OCI-M2 (cell line): ENCODE measurements around the gene CCN6.
"Not testable (repeated sequence)": the region's sequence is repeated elsewhere in the genome, so short reads cannot be mapped to it uniquely, and the experiment has no call there.

Source experiments
- DNase-seq: peaks from one replicate; lab custom pipeline; 2025; ENCODE audit not compliant: unreplicated experiment; lab: John Stamatoyannopoulos, UW

Gene CCN6

DNA sequence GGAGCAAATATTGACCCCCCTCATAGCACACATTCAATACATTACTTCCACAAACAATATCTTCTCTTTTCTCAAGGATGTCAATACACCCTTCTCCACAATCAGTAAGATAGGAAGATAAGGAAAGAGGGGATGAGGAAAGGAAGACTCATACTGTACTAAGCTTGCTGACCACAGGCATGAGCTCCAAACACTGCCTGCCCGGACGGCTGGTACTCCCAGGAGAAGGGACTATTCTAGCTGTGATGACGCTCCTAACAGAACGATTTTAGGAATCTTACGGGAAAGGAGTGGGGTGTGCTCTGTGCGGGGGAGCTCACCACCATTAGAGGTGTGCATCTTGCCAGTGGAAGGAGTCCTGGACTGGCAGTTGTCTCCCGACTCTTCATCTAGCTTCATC lies 3.9 kb upstream of the CCN6 start:
- no peak for DNase-seq

DNA sequence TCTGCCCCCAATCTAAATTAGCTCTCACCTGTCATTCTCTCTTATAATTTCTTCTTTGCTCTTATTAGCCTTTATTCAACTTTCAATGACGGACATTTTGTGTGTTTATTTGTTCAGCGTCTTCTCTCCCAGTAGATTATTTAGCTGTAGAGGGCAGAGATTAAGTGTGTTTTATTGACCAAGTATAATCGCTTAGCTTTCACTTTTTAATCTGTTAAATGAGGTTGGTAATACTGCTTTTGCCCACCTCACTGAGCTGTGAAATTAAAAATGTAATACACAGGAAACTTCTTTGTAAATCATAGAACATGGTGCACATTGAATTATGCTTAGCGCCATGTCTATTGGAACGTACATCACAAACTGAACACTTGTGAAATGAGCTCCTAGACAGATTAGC lies 3.5 kb upstream of the CCN6 start:
- DNase-seq, result no peak

DNA sequence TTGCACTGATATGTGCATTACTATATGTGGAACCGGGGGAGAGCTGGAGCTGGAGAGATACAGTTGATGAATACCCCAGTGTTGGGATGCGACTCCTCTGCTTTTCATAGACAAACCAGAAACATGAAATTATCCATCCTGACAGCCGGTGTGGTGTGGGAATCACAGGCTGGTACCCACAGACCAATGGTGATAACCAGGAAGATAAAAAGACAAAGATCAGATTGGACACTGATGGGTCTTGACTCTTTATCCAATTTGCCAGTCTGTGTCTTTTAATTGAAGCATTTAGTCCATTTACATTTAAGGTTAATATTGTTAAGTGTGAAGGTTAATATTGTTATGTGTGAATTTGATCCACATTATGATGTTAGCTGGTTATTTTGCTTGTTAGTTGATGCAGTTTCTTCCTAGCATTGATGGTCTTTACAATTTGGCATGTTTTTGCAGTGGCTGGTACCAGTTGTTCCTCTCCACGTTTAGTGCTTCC lies 2.6 kb upstream of the CCN6 start:
- not testable (repeated sequence) for DNase-seq

DNA sequence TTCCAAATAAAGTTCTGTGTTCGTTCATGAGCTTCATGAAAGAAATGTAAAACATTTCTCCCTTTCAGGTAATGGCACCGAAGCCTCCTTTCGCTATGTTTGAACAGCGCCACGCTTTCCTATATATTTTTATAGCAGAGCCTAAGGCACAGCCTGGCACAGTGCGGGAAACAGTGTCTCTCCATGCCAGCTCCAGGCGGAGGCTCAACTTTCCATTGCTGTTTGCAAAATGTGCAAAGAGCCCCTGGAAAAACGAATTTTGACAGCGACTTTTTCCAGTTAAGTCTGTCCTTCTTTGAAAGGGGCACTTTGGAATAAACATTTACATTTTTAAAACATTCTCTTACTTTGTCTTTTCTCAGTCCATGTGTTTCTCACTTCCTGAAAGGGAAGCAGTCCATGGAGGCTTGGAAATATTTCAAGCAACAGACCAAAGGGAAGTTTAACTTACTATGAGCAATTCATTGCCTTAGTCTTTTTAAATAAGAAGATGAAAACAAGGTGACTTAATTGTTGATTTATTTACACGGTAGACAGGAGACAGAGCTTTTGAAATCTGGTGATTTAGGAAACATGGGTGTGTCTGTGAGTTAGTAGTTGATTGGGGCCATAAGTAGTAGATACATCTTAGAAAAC lies 769 bp downstream of the CCN6 start:
- no peak for DNase-seq

DNA sequence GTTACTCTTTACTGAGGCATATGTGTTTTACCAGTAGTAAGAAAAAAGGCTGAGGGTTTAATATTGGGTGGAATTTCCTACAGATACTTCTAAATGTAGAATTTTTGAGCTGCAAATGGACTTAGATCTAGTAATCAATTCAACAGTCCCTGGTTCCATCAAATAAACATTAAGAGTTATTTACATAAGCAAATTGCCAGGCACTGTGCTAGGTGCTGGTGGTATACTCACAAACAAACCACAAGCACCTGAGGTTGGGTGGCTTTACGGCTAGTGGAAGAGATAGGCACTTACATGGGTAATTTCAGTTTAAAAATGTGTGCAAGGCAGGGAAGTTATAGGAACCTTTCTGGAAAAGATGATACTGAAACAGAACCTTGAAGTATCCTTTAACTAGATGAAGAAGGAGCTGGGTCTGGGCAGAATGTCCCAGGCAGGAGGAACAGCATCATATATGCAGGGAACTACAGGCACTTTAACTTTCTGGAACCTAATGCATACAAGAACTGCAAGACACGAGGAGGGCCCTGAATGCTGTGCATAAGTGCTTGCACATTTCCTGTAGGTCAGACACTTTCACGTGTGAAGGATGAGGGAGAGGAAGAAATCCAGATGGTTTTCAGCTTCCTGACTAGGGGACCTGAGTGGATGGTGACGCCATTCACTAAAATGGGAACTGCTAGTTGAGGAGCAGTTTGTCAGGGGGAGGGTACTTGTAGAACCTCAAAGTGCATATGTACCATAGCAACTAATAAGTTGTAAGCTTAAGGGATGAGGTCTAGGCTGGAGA lies 4.5 kb downstream of the CCN6 start:
- no peak for DNase-seq

DNA sequence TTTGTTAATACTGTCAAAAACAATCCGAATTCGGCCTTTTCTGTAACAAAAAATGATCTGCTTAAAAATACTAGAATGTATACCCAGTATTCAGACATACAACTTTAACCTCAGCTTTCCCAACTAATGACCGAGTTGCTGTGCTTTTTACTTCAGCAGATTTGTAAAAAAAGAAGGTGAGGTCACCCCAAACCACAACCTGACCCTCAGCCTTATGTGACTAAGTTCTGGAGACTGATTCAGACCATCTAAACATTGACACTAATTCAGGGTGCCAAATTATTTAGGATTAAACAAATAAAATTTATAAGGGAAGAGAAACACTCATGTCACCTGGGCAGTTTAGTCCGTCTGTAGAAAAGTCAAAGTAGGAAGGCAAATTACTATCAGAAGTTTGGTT lies 7.7 kb downstream of the CCN6 start:
- DNase-seq, result no peak

DNA sequence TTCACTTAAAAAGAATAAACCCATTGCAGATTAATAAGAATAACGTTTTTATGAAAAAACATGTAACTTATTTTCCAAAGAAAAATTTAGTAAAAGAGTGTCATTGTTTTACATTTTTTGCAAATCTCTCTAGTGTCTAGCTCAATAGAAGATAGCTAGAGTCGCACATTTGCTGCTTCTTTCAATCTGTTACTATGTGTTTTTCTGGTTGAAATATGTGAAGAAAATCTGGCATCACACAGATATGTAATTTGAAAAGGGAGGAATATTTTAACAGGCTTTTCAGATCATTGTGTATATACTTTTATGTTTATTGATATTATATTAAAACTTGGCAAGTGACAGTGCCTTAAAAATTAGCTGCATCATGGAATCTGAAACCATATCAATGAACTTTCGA lies 9.1 kb downstream of the CCN6 start:
- DNase-seq, result no peak

DNA sequence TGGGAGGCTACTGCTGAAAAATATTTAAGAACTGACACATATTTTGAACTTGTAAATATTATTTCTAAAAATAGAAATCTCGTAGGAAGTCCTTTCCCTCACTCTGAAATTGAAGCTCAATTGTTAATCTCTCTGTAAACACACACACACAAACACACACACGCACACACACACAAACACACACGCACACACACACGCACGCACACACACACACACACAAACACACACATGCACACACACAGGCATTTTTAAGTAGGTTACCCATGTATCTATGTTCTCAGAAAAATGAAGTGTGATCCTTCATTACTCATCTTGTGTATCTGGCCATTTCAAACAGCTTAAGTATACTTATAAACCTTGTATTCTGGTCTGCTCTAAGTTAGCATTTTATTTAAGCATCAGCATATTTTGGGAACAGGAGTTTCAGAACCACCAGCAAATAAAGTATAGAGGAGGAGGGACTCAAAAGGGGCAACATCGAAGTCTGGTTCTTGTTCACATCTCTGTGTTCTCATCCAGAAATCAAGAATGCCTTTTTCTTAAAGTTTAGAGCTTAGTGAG lies 11.6 kb downstream of the CCN6 start:
- DNase-seq, result no peak

DNA sequence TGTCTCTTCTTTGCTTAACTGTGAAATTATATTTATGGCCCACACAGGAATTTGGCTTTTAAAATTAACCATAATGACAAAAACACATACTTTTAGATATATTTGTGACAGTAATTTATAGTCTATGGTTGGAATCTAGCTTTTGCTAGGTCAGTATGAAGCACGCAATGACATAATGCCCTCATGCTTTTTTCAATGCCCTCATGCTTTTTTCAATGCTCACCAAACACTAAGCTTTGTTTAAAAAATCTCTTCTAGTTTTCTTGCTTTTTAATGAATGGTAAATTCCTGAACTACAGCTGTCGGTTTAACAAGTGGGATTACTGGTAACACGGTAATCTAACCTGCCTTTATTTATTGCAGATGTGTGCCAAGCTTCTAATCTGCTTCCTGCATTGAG lies 12.7 kb downstream of the CCN6 start:
- DNase-seq, result no peak

DNA sequence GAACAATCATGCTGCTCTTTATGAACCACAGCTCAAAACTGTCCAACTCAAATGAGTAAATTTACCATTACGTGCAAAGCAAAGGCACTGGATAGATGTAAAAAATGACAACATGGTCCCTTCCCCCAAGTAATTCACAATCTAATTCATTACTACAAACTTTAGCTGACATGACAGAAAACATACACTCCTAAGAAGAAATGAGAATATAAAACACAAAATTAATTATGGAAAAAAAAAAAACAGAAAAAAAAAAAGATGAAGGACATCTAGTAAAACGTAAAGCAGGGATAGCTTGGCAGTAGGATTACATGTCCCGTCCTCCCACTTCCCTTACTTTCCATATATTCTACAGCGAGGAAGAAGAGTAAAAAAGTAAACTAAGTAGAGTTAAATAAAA lies 27.7 kb downstream of the CCN6 start:
- DNase-seq, result no peak

DNA sequence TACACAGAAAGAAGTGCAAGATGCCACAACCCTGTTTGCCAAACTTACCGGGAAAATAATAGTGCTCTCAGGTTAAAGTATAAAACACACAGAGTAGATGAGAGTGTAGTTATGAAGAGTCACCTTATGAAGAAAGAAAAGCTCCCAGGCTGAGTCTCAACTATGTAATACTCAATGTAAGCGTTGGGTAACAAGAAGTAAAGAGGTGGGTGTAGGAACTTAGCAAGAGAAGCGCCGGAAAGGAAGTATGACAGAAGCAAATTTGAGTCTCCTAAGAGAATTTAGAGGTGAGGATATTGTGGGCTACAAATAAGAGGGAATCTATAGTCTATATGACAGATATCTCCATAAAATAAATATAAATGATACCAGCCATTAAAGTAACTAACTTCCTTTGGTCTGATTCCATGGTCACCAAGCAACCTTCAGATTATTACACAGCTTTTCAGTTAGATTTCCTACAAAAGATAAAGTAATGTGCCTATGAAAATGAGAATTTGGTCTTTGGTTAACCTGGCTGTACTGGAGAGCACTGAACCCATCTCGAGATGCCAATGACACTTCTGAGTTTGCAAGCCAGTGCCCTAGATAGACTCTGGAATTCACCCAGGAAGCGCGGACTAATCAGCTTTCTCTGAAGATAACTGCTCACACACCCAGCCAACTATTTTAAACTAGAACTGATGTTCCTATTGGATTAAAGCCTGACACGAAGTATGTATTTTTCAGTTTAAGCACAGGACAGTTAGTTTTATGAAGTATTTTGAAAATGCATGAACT lies 31.6 kb downstream of the CCN6 start:
- no peak for DNase-seq

DNA sequence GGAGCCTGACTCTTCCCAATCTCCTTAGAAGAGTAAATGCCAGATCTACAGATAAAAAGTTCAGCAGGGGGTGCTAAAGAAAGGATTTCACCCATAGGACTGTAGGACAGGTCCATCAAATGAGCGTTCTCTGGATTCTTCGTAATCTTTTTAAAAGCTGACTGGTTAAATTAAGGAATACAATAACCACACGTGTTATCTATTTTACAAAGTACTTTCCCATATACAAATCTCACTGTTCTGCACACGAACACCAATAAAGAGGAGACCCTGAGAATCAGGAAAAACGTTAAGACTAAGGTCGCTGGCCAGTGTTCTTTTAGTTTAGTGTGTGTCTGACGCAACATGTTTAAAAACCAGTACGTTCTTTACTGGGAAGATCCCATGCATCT lies 32.8 kb downstream of the CCN6 start:
- DNase-seq, result no peak

DNA sequence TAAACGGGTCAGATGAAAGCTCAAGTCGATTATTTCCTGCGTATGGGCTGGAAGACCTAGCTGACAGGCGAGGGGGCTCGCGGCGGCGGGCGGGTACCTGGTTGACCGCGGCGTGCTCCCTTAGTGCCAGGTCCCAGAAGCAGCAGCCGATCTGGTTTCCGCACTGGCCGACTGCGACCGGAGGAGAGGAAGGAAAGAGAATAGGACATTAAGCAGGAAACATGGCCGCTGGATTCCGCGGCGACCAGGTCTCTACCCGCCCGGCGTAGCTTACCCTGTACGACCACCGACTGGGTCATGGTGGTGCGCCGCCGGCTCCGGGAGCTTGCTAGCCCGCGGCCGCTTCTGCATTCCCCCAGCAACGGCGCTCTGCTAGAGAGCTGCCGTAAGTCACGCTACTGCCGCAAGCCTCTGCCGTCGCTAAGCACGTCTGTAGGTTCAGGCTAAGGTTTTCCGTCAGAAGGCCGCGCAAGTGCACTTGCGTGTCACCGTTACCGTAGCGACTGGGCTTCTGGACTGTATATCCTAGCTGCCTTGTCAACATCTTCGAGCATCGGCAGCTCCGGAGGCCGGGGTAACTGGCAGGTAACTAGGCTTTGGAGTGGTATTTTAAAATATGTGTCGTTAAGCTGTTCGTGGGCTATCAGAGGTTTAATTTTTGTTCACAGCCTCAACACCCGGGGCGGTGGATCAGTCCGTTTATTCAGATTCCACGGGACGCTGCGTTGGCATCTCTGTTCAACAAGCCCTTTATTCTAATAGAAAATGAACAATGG lies 33.4 kb downstream of the CCN6 start, which contains the start of the genes FAM229B and TUBE1:
TSS of gene FAM229B (plus strand) at position 456 of the 776 bp plus-strand sequence. CDS start 11,693 bp downstream, outside the sequence.
TSS of gene TUBE1 (minus strand) at position 347 of the 776 bp plus-strand sequence. CDS start at position 299, 48 bp downstream.
- peak; percentile 84 for DNase-seq

DNA sequence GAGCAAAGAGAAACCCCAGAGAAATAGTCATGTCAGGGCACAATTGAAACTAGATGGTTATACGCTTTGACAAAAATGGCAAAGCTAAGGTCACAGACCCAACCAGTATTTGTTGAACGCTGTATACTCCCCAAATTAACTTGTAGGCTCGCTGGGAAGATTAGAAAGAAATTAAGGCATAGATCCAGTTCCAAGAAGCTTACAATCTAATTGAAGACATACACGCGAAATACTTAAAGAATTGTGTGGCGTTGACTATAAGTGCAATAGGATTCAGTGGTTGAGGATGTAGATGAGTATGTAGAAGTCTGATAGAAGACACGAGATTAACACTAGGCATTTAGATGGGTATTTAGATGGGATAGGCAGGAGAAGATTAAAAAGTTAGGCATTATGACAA lies 34.0 kb downstream of the CCN6 start:
- DNase-seq, result no peak

DNA sequence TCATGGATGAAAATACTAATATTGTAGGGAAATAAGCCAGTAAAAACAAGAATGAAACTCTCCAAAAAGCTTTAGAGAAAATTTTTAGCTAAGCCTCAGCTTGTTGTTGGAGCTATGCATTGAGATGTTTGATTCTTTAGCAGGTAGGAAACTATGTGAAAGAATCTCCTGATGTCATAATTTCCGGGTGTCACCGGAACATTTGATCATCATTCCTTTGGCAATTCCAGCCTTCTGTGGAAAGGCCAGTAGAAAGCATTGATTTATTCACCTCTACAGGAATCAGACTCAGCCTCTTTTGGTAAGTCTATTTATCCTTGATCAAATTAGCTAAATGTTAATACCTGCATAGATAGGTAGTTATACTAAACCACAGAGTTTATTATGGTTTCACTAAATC lies 43.0 kb downstream of the CCN6 start:
- DNase-seq, result no peak

DNA sequence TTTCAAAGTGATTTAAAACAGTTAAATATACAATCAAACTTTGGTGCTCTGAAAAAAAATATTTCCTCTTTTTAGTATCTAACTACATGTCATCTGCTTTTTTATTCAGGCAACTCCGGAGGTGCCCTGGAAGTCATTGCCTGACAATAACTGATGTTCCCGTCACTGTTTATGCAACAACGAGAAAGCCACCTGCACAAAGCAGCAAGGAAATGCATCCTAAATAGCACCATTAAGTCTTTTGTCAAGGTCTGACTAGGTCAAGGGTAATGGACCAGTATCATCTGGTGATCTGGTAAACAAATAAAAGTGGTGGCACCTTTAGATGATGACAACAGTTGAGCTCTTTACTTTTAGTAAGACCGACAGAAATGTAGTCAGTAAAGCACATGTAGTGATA lies 46.7 kb downstream of the CCN6 start:
- no peak for DNase-seq

DNA sequence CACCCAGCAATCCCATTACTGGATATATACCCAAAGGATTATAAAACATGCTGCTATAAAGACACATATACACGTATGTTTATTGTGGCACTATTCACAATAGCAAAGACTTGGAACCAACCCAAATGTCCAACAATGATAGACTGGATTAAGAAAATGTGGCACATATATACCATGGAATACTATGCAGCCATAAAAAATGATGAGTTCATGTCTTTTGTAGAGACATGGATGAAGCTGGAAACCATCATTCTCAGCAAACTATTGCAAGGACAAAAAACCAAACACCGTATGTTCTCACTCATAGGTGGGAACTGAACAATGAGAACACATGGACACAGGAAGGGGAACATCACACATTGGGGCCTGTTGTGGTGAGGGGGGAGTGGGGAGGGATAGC lies 52.1 kb downstream of the CCN6 start:
- DNase-seq, result not testable (repeated sequence)

DNA sequence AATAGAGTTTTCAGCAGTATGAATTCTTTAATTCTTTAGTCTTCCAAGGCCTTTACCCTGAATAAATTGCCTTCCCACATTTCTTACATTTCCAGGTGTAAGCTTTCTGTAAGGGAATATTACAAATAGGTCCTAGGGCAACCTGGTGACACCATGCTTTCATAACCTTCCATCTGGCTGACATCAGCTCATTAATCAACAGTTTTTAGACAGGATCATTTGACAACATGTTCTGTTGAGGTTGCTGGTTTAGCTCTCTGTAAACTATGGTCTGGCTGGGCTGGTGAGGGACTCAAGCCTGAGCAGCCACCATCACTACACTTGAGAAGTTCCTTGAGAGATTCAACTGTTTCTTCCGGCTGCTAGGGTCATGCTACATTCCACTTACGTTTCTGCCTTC lies 52.7 kb downstream of the CCN6 start:
- no peak for DNase-seq

DNA sequence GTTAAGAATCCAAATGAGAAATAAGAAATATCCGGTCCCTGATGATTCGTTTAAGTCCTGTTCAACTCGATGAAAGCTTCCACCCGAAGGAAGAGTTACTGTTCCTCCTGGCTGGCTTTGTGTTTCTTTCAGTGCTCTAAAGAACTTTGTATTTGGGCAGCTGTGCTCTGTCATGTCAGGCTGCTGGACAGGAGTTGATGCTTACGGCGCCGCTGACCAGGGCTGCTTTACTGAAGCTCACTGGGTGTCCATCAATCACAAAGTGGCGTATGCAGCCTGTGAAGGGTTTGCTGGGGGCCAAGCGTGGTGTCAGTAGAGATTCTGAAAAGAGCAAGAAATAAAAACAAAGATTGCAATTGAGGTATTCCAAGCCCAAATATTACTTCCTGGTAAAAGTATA lies 55.4 kb downstream of the CCN6 start:
- DNase-seq, result no peak

DNA sequence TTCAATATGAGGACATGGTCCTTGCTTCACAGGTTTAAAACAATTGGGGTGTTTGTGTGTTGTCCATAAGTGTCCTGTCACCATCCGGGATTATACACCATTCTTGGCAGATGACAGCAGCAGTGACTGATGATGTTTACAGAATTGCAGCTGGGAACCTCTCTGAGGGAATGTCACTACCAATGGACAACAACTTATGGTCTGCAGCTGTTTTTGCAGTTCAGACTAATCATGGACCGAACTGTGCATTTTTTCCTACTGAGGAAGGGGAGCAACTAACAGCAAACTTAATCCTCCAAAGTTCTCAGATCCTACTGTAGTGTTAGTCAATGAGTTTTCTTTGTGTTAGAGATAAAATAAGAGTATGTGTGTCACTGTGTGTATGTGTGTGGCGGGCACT lies 59.5 kb downstream of the CCN6 start:
- no peak for DNase-seq

DNA sequence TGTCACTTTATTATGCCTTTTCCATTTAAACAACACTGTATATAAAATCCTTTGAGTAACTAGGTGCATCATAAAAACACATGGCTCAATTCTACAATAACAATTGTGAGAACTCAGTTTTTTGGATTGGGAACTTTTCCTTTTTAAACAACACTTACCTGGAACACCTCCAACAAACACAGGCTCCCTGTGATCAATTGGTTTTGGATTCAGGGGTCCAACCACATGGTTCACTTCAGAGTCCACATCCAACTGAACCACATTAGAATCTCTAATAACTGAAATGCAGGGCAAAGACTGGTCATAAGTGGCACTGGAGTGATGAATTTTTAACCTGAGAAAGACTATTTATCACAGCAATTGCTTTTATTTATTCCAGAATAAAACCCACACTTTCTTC lies 60.0 kb downstream of the CCN6 start:
- DNase-seq, result no peak
